ENCODE results near the gene OMG. TPM values are rescaled to one million over a fixed set of nuclear protein-coding genes. Genes with fewer than 3 reads are reported as not detected.

The OMG gene
- total RNA-seq, 1 experiment from 2014 or later, result not detected

DNA sequence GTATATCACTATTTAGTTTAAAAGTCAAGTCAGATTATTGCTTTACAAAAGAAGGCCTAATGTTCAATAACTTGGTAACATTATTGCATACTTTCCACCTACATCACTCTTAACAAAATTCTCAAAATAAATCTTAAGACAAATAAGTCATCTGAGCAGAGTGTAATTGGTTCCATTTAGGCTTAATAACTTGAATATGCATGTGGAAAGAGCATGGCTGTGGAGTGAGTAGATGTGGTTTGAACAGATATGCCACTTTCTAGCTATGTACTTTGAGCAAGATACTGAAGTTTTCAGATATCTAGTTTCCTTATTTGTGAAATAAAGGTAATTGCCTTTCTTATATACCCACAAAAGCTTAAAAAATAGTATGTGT lies 31.1 kb upstream of the OMG start (continued):
- TF ChIP-seq, protein P1, sequence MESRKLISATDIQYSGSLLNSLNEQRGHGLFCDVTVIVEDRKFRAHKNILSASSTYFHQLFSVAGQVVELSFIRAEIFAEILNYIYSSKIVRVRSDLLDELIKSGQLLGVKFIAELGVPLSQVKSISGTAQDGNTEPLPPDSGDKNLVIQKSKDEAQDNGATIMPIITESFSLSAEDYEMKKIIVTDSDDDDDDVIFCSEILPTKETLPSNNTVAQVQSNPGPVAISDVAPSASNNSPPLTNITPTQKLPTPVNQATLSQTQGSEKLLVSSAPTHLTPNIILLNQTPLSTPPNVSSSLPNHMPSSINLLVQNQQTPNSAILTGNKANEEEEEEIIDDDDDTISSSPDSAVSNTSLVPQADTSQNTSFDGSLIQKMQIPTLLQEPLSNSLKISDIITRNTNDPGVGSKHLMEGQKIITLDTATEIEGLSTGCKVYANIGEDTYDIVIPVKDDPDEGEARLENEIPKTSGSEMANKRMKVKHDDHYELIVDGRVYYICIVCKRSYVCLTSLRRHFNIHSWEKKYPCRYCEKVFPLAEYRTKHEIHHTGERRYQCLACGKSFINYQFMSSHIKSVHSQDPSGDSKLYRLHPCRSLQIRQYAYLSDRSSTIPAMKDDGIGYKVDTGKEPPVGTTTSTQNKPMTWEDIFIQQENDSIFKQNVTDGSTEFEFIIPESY (IDR thresholded peaks at IDR 0.05; ENCODE audit: extremely low read depth, insufficient replicate concordance, low read length), result no peak
- no peak for TF ChIP-seq POLR2AphosphoS5 (IDR thresholded peaks at IDR 0.05; ENCODE audit: low read depth, low read length)
- TF ChIP-seq FOSL1 (IDR thresholded peaks at IDR 0.05; ENCODE audit: low read depth), result no peak

DNA sequence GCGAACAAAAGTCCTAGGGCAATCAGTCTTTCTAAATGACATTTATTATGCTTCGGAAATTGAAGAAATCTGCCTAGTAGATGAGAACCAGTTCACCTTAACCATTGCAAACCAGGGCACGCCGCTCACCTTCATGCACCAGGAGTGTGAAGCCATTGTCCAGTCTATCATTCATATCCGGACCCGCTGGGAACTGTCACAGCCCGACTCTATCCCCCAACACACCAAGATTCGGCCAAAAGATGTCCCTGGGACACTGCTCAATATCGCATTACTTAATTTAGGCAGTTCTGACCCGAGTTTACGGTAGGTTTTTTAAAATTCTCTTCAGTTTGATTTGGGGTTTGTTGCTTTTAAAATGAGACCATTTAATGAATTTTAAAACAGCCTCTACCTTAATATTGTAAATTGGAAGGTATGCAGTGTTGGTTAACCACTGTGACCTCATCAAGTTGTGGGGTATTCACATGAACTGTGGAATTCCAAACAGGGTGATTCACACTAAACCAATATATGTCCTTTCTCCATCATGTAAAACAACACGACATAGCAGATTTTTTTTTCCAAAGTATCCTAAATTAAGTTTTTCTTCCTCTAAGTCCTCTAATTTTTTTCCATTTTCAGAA lies 30.6 kb upstream of the OMG start:
- no peak for ATAC-seq
- TF ChIP-seq, protein P2, sequence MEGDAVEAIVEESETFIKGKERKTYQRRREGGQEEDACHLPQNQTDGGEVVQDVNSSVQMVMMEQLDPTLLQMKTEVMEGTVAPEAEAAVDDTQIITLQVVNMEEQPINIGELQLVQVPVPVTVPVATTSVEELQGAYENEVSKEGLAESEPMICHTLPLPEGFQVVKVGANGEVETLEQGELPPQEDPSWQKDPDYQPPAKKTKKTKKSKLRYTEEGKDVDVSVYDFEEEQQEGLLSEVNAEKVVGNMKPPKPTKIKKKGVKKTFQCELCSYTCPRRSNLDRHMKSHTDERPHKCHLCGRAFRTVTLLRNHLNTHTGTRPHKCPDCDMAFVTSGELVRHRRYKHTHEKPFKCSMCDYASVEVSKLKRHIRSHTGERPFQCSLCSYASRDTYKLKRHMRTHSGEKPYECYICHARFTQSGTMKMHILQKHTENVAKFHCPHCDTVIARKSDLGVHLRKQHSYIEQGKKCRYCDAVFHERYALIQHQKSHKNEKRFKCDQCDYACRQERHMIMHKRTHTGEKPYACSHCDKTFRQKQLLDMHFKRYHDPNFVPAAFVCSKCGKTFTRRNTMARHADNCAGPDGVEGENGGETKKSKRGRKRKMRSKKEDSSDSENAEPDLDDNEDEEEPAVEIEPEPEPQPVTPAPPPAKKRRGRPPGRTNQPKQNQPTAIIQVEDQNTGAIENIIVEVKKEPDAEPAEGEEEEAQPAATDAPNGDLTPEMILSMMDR (IDR thresholded peaks at IDR 0.05 in 2 of 3, conservative IDR thresholded peaks at IDR 0.05 in 1 of 3; ENCODE audit: borderline replicate concordance in 1 of 3, insufficient read depth in 1 of 3, low read depth in 2 of 3, low read length in 2 of 3), result no peak
- TF ChIP-seq EGR1 (IDR thresholded peaks at IDR 0.05; ENCODE audit: low read depth), result no peak
- TF ChIP-seq, protein P3, sequence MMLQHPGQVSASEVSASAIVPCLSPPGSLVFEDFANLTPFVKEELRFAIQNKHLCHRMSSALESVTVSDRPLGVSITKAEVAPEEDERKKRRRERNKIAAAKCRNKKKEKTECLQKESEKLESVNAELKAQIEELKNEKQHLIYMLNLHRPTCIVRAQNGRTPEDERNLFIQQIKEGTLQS (IDR thresholded peaks at IDR 0.05), result no peak
- TF ChIP-seq SIN3A (IDR thresholded peaks at IDR 0.05; ENCODE audit: low read depth), result no peak
- TF ChIP-seq, protein P4, sequence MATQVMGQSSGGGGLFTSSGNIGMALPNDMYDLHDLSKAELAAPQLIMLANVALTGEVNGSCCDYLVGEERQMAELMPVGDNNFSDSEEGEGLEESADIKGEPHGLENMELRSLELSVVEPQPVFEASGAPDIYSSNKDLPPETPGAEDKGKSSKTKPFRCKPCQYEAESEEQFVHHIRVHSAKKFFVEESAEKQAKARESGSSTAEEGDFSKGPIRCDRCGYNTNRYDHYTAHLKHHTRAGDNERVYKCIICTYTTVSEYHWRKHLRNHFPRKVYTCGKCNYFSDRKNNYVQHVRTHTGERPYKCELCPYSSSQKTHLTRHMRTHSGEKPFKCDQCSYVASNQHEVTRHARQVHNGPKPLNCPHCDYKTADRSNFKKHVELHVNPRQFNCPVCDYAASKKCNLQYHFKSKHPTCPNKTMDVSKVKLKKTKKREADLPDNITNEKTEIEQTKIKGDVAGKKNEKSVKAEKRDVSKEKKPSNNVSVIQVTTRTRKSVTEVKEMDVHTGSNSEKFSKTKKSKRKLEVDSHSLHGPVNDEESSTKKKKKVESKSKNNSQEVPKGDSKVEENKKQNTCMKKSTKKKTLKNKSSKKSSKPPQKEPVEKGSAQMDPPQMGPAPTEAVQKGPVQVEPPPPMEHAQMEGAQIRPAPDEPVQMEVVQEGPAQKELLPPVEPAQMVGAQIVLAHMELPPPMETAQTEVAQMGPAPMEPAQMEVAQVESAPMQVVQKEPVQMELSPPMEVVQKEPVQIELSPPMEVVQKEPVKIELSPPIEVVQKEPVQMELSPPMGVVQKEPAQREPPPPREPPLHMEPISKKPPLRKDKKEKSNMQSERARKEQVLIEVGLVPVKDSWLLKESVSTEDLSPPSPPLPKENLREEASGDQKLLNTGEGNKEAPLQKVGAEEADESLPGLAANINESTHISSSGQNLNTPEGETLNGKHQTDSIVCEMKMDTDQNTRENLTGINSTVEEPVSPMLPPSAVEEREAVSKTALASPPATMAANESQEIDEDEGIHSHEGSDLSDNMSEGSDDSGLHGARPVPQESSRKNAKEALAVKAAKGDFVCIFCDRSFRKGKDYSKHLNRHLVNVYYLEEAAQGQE (IDR thresholded peaks at IDR 0.05; ENCODE audit: low read depth), result no peak
- TF ChIP-seq EZH2 (IDR thresholded peaks at IDR 0.05), result no peak
- no peak for TF ChIP-seq CBX3 (IDR thresholded peaks at IDR 0.05; ENCODE audit: low read depth)
- no peak for TF ChIP-seq TCF7L2 (IDR thresholded peaks at IDR 0.05; ENCODE audit: borderline replicate concordance, extremely low read depth, insufficient read depth, insufficient read length)
- TF ChIP-seq ZFX (IDR thresholded peaks at IDR 0.05), result no peak
- TF ChIP-seq, protein P1 (IDR thresholded peaks at IDR 0.05; ENCODE audit: extremely low read depth, insufficient replicate concordance, low read length), result no peak
- no peak for TF ChIP-seq POLR2AphosphoS5 (IDR thresholded peaks at IDR 0.05; ENCODE audit: low read depth, low read length)
- no peak for TF ChIP-seq SRF (IDR thresholded peaks at IDR 0.05; ENCODE audit: low read depth)
- no peak for TF ChIP-seq ZNF274 (IDR thresholded peaks at IDR 0.05; ENCODE audit: low read depth, low read length)

More for the DNA sequence above, 30.6 kb upstream of the OMG start:
- intact Hi-C loops (cut with micrococcal nuclease), result no loop called here
- Histone ChIP-seq H3K36me3 (ENCODE audit: control insufficient read depth in 1 of 2, insufficient read depth in 2 of 2, low read length in 2 of 2) (peaks cover 0 to 4% of the 10 kb centered on the region in 2 experiments; a peak in 1 of 4 replicates), H4K20me1 (ENCODE audit: insufficient read depth) (no peaks in the 10 kb centered on the region; the same call in 1 of the 2 replicates), H3K9me2 (ENCODE audit: insufficient read depth) (no peaks in the 10 kb centered on the region), H3K27ac (ENCODE audit: low read depth, low read length) (no peak overlapping the region), H2AFZ (ENCODE audit: low read depth, low read length, poor library complexity, severe bottlenecking) (no peak overlapping the region), H3K4me1 (ENCODE audit: control insufficient read depth in 1 of 2, insufficient read depth in 2 of 2, low read length in 2 of 2) (no peaks in the 10 kb centered on the region), H3K9me3 (ENCODE audit: control insufficient read depth in 1 of 2, insufficient read depth in 1 of 2, low read depth in 1 of 2, low read length in 2 of 2) (no peaks in the 10 kb centered on the region), H3K4me2 (ENCODE audit: low read length) (no peak overlapping the region), H3K4me3 (replicated peaks in 1 of 2; ENCODE audit: low read depth in 1 of 2, low read length in 2 of 2) (no peak overlapping the region), H3K27me3 (ENCODE audit: insufficient read depth, low read length) (no peaks in the 10 kb centered on the region), H3K79me2 (ENCODE audit: insufficient read depth, low read length) (no peaks in the 10 kb centered on the region), H3K9ac (ENCODE audit: low read length) (no peak overlapping the region)
- ChIA-PET RAD21 (ENCODE audit: low non-redundant PET in 1 of 2, low total read pairs in 2 of 2, uncharacterized antibody in 2 of 2, unreplicated experiment in 2 of 2) (no interaction called here), POLR2A (no interaction called here), CTCF (no interaction called here)
- DNase-seq (ENCODE audit: low read depth, low spot score), result no peak
- BruUV-seq (replicated peaks), result no TSS peak

Measured in HCT116 (cell line).